H9 (cell line): ENCODE results near the gene CEBPG. TPM values are rescaled to one million over a fixed set of nuclear protein-coding genes. Genes with fewer than 3 reads are reported as not detected.

ENCODE experiments used
- DNase-seq: peaks from one replicate; pipeline ENCODE4 v3.0.0-alpha.2; 2017
- H2AFZ ChIP-seq: one replicate; pipeline ENCODE4 v1.6.1; 2013; ENCODE audit warnings: mild to moderate bottlenecking, low read length, control low read depth, moderate library complexity
- H2AK5ac ChIP-seq: 2 replicates; pipeline ENCODE4 v1.6.1; 2013; ENCODE audit warnings: low read length, control low read depth, mixed read lengths; ENCODE audit not compliant: insufficient read length
- H2BK120ac ChIP-seq: one replicate; pipeline ENCODE4 v1.6.1; 2013; ENCODE audit warnings: low read depth, mild to moderate bottlenecking, low read length, control low read depth, inconsistent platforms; ENCODE audit not compliant: poor library complexity, severe bottlenecking
- H2BK12ac ChIP-seq: 2 replicates; pipeline ENCODE4 v1.6.1; 2013; ENCODE audit warnings: low read length, control low read depth, mixed read lengths, low read depth; ENCODE audit not compliant: insufficient read length
- H2BK15ac ChIP-seq: 2 replicates; pipeline ENCODE4 v1.6.1; 2013; ENCODE audit warnings: low read depth, low read length, control low read depth
- H2BK20ac ChIP-seq: one replicate; pipeline ENCODE4 v1.6.1; 2013; ENCODE audit warnings: low read depth, mild to moderate bottlenecking, low read length, control low read depth, inconsistent platforms; ENCODE audit not compliant: poor library complexity, severe bottlenecking
- H2BK5ac ChIP-seq: 2 replicates; pipeline ENCODE4 v1.6.1; 2013; ENCODE audit warnings: low read length, control low read depth, mixed read lengths; ENCODE audit not compliant: insufficient read length
- H3K14ac ChIP-seq: 2 replicates; pipeline ENCODE4 v1.6.1; 2013; ENCODE audit warnings: low read length, control low read depth; ENCODE audit not compliant: insufficient read depth
- H3K18ac ChIP-seq: 2 replicates; pipeline ENCODE4 v1.6.1; 2013; ENCODE audit warnings: low read depth, mild to moderate bottlenecking, mixed read lengths, low read length, control low read depth; ENCODE audit not compliant: insufficient read length
- H3K23ac ChIP-seq: 2 replicates; pipeline ENCODE4 v1.6.1; 2013; ENCODE audit warnings: low read length, control low read depth, mixed read lengths, low read depth; ENCODE audit not compliant: insufficient read length
- H3K23me2 ChIP-seq: 2 replicates; pipeline ENCODE4 v1.6.1; 2013; ENCODE audit warnings: low read depth, mild to moderate bottlenecking, mixed read lengths, low read length, control low read depth; ENCODE audit not compliant: insufficient read length, poor library complexity, severe bottlenecking
- H3K27ac ChIP-seq: 2 replicates; pipeline ENCODE4 v1.5.1; 2013; ENCODE audit warnings: low read length, control low read depth, mixed read lengths, low read depth; ENCODE audit not compliant: insufficient read length
- H3K27me3 ChIP-seq: 2 replicates; pipeline ENCODE4 v1.6.1; 2013; ENCODE audit warnings: low read length, control low read depth, inconsistent platforms; ENCODE audit not compliant: insufficient read depth
- H3K4ac ChIP-seq: 2 replicates; pipeline ENCODE4 v1.6.1; 2013; ENCODE audit warnings: low read depth, mild to moderate bottlenecking, control low read depth, inconsistent platforms, low read length, moderate library complexity
- H3K4me1 ChIP-seq: 2 replicates; pipeline ENCODE4 v1.6.1; 2013; ENCODE audit warnings: low read length, control low read depth, inconsistent platforms; ENCODE audit not compliant: insufficient read depth
- H3K4me2 ChIP-seq: 2 replicates; pipeline ENCODE4 v1.6.1; 2013; ENCODE audit warnings: low read length, control low read depth, mixed read lengths; ENCODE audit not compliant: insufficient read length, insufficient read depth
- H3K56ac ChIP-seq: 2 replicates; pipeline ENCODE4 v1.6.1; 2013; ENCODE audit warnings: low read depth, mild to moderate bottlenecking, mixed read lengths, low read length, control low read depth; ENCODE audit not compliant: insufficient read length
- H3K79me1 ChIP-seq: 2 replicates; pipeline ENCODE4 v1.6.1; 2013; ENCODE audit warnings: low read depth, mild to moderate bottlenecking, moderate library complexity, low read length, control low read depth, inconsistent platforms; ENCODE audit not compliant: insufficient read depth, poor library complexity, severe bottlenecking
- H3K79me2 ChIP-seq: 2 replicates; pipeline ENCODE4 v1.6.1; 2013; ENCODE audit warnings: low read length, control low read depth, inconsistent platforms; ENCODE audit not compliant: insufficient read depth
- H3K9ac ChIP-seq: 2 replicates; pipeline ENCODE4 v1.6.1; 2013; ENCODE audit warnings: low read length, control low read depth, mixed read lengths; ENCODE audit not compliant: insufficient read length; ENCODE audit errors: extremely low read depth
- H3K9me3 ChIP-seq: one replicate; pipeline ENCODE4 v1.6.1; 2013; ENCODE audit warnings: low read depth, low read length, inconsistent platforms; ENCODE audit not compliant: control insufficient read depth
- H3T11ph ChIP-seq: one replicate; pipeline ENCODE4 v1.6.1; 2013; ENCODE audit warnings: mild to moderate bottlenecking, low read length, control low read depth, inconsistent platforms
- H4K20me1 ChIP-seq: one replicate; pipeline ENCODE4 v1.6.1; 2013; ENCODE audit not compliant: control insufficient read depth, insufficient read length, insufficient read depth
- H4K5ac ChIP-seq: 2 replicates; pipeline ENCODE4 v1.6.1; 2013; ENCODE audit warnings: low read depth, mild to moderate bottlenecking, mixed read lengths, low read length, control low read depth; ENCODE audit not compliant: insufficient read length
- H4K8ac ChIP-seq: replicated peaks from 2 replicates; pipeline ENCODE4 v1.6.1; 2013; ENCODE audit warnings: low read length, control low read depth, mixed read lengths, low read depth; ENCODE audit not compliant: insufficient read length
- H4K91ac ChIP-seq: 2 replicates; pipeline ENCODE4 v1.6.1; 2013; ENCODE audit warnings: low read depth, mild to moderate bottlenecking, moderate library complexity, mixed read lengths, low read length, control low read depth; ENCODE audit not compliant: insufficient read length
- H3K27ac Mint-ChIP-seq, 3 experiments: 2 replicates in 2 of 3; 3 replicates in 1 of 3; pipeline ENCODE4 v1.8.0; 2020 to 2021; ENCODE audit warnings: mixed read lengths in 3 of 3, mild to moderate bottlenecking in 1 of 3, moderate library complexity in 1 of 3
- H3K27me3 Mint-ChIP-seq: 2 replicates; pipeline ENCODE4 v1.8.0; 2021; ENCODE audit warnings: low read depth, mild to moderate bottlenecking, moderate library complexity, mixed read lengths
- H3K36me3 Mint-ChIP-seq, 3 experiments: 2 replicates in 2 of 3; 3 replicates in 1 of 3; pipeline ENCODE4 v1.8.0; 2020 to 2021; ENCODE audit warnings: low read depth in 3 of 3, mixed read lengths in 3 of 3; ENCODE audit not compliant: insufficient read depth in 1 of 3
- H3K4me1 Mint-ChIP-seq, 2 experiments: 2 replicates each; pipeline ENCODE4 v1.8.0; 2020; ENCODE audit warnings: mixed read lengths in 2 of 2
- H3K4me3 Mint-ChIP-seq, 2 experiments: 2 replicates in 1 of 2; 3 replicates in 1 of 2; pipeline ENCODE4 v1.8.0; 2020 to 2021; ENCODE audit warnings: mild to moderate bottlenecking in 2 of 2, mixed read lengths in 2 of 2, moderate library complexity in 1 of 2
- H3K9me3 Mint-ChIP-seq, 2 experiments: 2 replicates in 1 of 2; 3 replicates in 1 of 2; pipeline ENCODE4 v1.8.0; 2020; ENCODE audit warnings: mild to moderate bottlenecking in 2 of 2, mixed read lengths in 2 of 2, moderate library complexity in 1 of 2
- WGBS: extraction: QIAGEN DNeasy Blood & Tissue Kit; methylation state at CpG from one replicate; pipeline ENCODE4 v1.1.7; 2013; ENCODE audit warnings: missing lambda C conversion rate, low lambda C conversion rate, mixed read lengths; ENCODE audit not compliant: insufficient read length; ENCODE audit errors: extremely low coverage; 5-methylcytosine and 5-hydroxymethylcytosine counted together
- total RNA-seq: library from RNA; stranded (reverse); gene quantifications from 2 replicates; pipeline ENCODE4 v1.2.1, GENCODE V29; 2021
- TF ChIP-seq, protein P1 (sequence below): fragments of 200-600 bp; sonication (generic); conservative IDR thresholded peaks from 3 replicates; pipeline ENCODE4 v1.8.0; 2021; ENCODE audit warnings: antibody characterized with exemption, mild to moderate bottlenecking

The CEBPG gene
- total RNA-seq, 1 experiment from 2014 or later = 33.7 TPM

DNA sequence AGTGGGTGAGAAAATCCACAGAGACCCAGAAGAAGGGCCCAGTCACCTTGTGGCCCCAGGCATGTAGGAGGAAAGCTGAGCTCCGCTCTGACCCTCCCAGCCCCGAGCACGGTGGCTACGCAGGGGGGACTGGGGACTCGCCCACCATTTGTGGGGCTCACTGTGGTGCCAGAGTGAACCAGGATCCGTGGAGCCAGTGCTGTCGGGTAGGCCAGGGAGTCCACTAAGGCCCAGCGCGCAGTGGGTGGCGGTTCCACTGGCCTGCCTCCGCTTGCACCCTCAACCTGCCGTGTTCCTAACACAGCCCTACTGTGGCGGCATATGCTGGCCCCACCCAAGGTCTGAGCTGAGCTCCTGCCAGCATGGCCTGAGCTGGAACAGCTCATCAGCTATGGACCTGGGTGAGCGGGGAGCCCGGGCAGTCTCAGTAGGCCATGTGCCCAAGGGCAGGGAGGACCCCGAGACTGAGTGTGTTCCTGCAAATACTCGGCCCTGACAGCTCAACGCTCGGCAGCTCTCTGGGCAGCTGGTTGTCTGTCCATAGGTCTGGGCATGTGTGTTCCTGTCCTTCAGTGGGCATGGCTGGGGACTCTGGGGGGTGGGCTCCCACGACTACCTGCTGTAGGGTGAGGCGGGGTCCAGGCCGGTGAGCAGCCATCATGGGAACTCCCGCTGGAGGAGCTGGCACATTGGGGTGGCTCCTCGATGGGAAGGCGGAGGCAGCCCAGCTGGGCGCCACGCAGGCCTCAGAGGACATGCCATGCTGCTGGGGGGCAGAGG, 36.6 kb downstream of the CEBPG start:
- H4K5ac ChIP-seq = no peak overlapping the region
- H4K20me1 ChIP-seq = no peaks in the 10 kb centered on the region
- H2BK12ac ChIP-seq = no peak overlapping the region
- H2BK20ac ChIP-seq = no peak overlapping the region
- no peak overlapping the region for H4K91ac ChIP-seq
- H3T11ph ChIP-seq = no peak overlapping the region
- H2BK15ac ChIP-seq = no peak overlapping the region
- no peaks in the 10 kb centered on the region; a peak in 2 of 7 replicates for H3K36me3 Mint-ChIP-seq
- no peak overlapping the region for H3K23ac ChIP-seq
- no peaks in the 10 kb centered on the region for H3K27me3 ChIP-seq
- H3K4me1 Mint-ChIP-seq = peaks cover 6 to 11% of the 10 kb centered on the region in 2 experiments
- H3K18ac ChIP-seq = no peak overlapping the region
- no CpG with 5 or more reads among the region's 27 CpGs for WGBS
- TF ChIP-seq, protein P1, sequence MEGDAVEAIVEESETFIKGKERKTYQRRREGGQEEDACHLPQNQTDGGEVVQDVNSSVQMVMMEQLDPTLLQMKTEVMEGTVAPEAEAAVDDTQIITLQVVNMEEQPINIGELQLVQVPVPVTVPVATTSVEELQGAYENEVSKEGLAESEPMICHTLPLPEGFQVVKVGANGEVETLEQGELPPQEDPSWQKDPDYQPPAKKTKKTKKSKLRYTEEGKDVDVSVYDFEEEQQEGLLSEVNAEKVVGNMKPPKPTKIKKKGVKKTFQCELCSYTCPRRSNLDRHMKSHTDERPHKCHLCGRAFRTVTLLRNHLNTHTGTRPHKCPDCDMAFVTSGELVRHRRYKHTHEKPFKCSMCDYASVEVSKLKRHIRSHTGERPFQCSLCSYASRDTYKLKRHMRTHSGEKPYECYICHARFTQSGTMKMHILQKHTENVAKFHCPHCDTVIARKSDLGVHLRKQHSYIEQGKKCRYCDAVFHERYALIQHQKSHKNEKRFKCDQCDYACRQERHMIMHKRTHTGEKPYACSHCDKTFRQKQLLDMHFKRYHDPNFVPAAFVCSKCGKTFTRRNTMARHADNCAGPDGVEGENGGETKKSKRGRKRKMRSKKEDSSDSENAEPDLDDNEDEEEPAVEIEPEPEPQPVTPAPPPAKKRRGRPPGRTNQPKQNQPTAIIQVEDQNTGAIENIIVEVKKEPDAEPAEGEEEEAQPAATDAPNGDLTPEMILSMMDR = no peak
- no peak overlapping the region for H2BK5ac ChIP-seq
- H3K27ac Mint-ChIP-seq = no peak overlapping the region
- no peak overlapping the region for H3K27ac ChIP-seq
- H3K14ac ChIP-seq = no peak overlapping the region; the same call in 1 of the 2 replicates
- no peak overlapping the region for H2AK5ac ChIP-seq
- H3K56ac ChIP-seq = no peak overlapping the region
- no peaks in the 10 kb centered on the region for H3K9me3 Mint-ChIP-seq
- H3K4ac ChIP-seq = no peak overlapping the region
- H3K27me3 Mint-ChIP-seq = no peaks in the 10 kb centered on the region
- no peaks in the 10 kb centered on the region for H3K79me2 ChIP-seq
- no peak for DNase-seq
- no peak overlapping the region for H3K9ac ChIP-seq
- no peaks in the 10 kb centered on the region for H3K4me1 ChIP-seq
- no peak overlapping the region for H4K8ac ChIP-seq
- no peak overlapping the region for H2AFZ ChIP-seq
- no peaks in the 10 kb centered on the region for H3K23me2 ChIP-seq
- no peak overlapping the region for H3K4me3 Mint-ChIP-seq
- H3K9me3 ChIP-seq = no peaks in the 10 kb centered on the region
- H3K4me2 ChIP-seq = no peak overlapping the region
- no peak overlapping the region for H2BK120ac ChIP-seq
- no peaks in the 10 kb centered on the region for H3K79me1 ChIP-seq
